Measurements from ENCODE around the gene PDK4.

- TF ChIP-seq POLR2AphosphoS2 (IDR thresholded peaks at IDR 0.05; ENCODE audit: low read depth, low read length) (no peak), LRRFIP1 (CRISPR knock-in tag; conservative IDR thresholded peaks at IDR 0.05) (no peak), AKAP8 (CRISPR knock-in tag; IDR thresholded peaks at IDR 0.05) (no peak)
Measured at GRCh38 chr7:95589766-95590165, 6.5 kb downstream of the PDK4 start.
